Breast epithelium (tissue), 4 donors: ENCODE data around the gene TRPC1. TPM values are rescaled to one million over a fixed set of nuclear protein-coding genes. Genes with fewer than 3 reads are reported as not detected.
"Not testable (repeated sequence)": the region's sequence is repeated elsewhere in the genome, so short reads cannot be mapped to it uniquely, and the experiment has no call there.

Experiments
- DNase-seq, 2 donors: peaks; one replicate each; pipeline ENCODE4 v3.0.0-alpha.2; 2019; ENCODE audit warnings: low spot score in 2 of 2
- H3K27ac ChIP-seq, 2 donors: fragments of 200-600 bp; sonication (generic) in 1 of 2; one replicate each; pipeline ENCODE4 v1.5.1; 2016 to 2019; ENCODE audit warnings: mild to moderate bottlenecking in 1 of 2
- H3K27me3 ChIP-seq, 2 donors: fragments of 200-600 bp; sonication (generic) in 1 of 2; one replicate each; pipeline versions ENCODE4 v1.5.1 to v1.6.0; 2017 to 2019; ENCODE audit warnings: control low read depth in 1 of 2, mild to moderate bottlenecking in 1 of 2
- H3K36me3 ChIP-seq: fragments of 200-600 bp; one replicate; pipeline ENCODE4 v1.5.1; 2019
- H3K4me1 ChIP-seq, 2 donors: fragments of 200-600 bp; sonication (generic); one replicate each; pipeline ENCODE4 v1.5.1; 2016 to 2019; ENCODE audit warnings: control low read depth in 1 of 2
- H3K4me3 ChIP-seq, 3 donors: fragments of 200-600 bp; sonication (generic); 1 replicate in 2 of 3; 2 replicates in 1 of 3; pipeline ENCODE4 v1.5.1; 2016 to 2019; ENCODE audit warnings: mild to moderate bottlenecking in 3 of 3, moderate library complexity in 2 of 3
- H3K9me3 ChIP-seq, 2 donors: fragments of 200-600 bp; sonication (generic) in 1 of 2; one replicate each; pipeline ENCODE4 v1.5.1; 2016 to 2019; ENCODE audit warnings: control low read depth in 1 of 2
- POLR2A ChIP-seq: fragments of 450-650 bp; IDR thresholded peaks from one replicate; pipeline ENCODE4 v1.6.1; 2016; ENCODE audit warnings: antibody characterized with exemption, mild to moderate bottlenecking, moderate library complexity
- POLR2AphosphoS5 ChIP-seq, 3 donors: sonication (generic); formaldehyde crosslinking; IDR thresholded peaks; one replicate each; pipeline ENCODE4 v1.6.1; 2017; ENCODE audit warnings: antibody characterized with exemption in 3 of 3
- intact Hi-C: fragments of 100-400 bp; cut with DNase I; formaldehyde crosslinking; loops from one replicate; pipeline ENCODE4 v1.15.1; 2023; ENCODE audit warnings: low total_unique reads
- total RNA-seq, 3 donors: library from RNA; depleted of rRNA; stranded (reverse); fragments of >200 nt; gene quantifications; one replicate each; pipeline ENCODE4 v1.1.0, GENCODE V29; 2016
- TF ChIP-seq, protein P1 (sequence below), 3 donors: fragments of 450-650 bp; IDR thresholded peaks; one replicate each; pipeline ENCODE4 v1.5.1; 2016 to 2017; ENCODE audit warnings: antibody characterized with exemption in 3 of 3, mild to moderate bottlenecking in 3 of 3, moderate library complexity in 3 of 3

Gene TRPC1
- total RNA-seq, 3 donors from 2014 or later = 12.5 to 14.8 (median 13.0) TPM

GRCh38 chr3:142732066-142732465 is 8.2 kb downstream of the TRPC1 start:
- no peaks in the 10 kb centered on the region for H3K9me3 ChIP-seq
- TF ChIP-seq, protein P1, sequence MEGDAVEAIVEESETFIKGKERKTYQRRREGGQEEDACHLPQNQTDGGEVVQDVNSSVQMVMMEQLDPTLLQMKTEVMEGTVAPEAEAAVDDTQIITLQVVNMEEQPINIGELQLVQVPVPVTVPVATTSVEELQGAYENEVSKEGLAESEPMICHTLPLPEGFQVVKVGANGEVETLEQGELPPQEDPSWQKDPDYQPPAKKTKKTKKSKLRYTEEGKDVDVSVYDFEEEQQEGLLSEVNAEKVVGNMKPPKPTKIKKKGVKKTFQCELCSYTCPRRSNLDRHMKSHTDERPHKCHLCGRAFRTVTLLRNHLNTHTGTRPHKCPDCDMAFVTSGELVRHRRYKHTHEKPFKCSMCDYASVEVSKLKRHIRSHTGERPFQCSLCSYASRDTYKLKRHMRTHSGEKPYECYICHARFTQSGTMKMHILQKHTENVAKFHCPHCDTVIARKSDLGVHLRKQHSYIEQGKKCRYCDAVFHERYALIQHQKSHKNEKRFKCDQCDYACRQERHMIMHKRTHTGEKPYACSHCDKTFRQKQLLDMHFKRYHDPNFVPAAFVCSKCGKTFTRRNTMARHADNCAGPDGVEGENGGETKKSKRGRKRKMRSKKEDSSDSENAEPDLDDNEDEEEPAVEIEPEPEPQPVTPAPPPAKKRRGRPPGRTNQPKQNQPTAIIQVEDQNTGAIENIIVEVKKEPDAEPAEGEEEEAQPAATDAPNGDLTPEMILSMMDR (IDR thresholded peaks at IDR 0.05) = no peak
- no peak for TF ChIP-seq POLR2AphosphoS5 (IDR thresholded peaks at IDR 0.05)
- no peaks in the 10 kb centered on the region for H3K4me1 ChIP-seq
- DNase-seq = no peak
- H3K27ac ChIP-seq = no peak overlapping the region
- H3K27me3 ChIP-seq = no peaks in the 10 kb centered on the region
- H3K4me3 ChIP-seq = no peak overlapping the region
- intact Hi-C loops = no loop called here
- no peaks in the 10 kb centered on the region for H3K36me3 ChIP-seq

DNA sequence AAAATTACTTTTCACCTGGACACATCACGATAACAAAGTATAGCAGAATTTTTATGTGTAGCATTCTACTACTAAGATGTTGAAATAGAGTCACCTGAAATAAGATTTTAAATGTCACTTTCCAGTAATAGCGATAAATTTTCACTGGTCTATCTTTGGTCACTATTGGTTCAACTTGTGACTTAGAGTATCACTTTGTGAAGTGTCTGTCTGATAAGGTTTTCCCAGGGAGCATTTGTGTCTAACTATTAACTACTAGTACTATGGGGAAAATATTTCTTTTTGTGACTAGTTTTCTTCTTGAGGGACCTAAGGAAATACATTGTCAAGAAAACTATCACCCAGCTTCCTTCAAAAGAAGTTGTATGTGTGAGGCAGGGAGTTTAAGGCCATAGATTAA is 11.0 kb downstream of the TRPC1 start:
- no peak for DNase-seq
- intact Hi-C loops = no loop called here
- no peaks in the 10 kb centered on the region for H3K27me3 ChIP-seq
- TF ChIP-seq, protein P1 (IDR thresholded peaks at IDR 0.05) = no peak
- TF ChIP-seq POLR2A (no peak), POLR2AphosphoS5 (IDR thresholded peaks at IDR 0.05) (no peak)
- no peak overlapping the region for H3K27ac ChIP-seq
- H3K4me1 ChIP-seq = no peaks in the 10 kb centered on the region
- no peak overlapping the region for H3K4me3 ChIP-seq
- H3K9me3 ChIP-seq = no peaks in the 10 kb centered on the region
- H3K36me3 ChIP-seq = no peaks in the 10 kb centered on the region

- no peak overlapping the region for H3K27ac ChIP-seq
- no peak for TF ChIP-seq POLR2AphosphoS5 (IDR thresholded peaks at IDR 0.05)
- TF ChIP-seq POLR2A = no peak
- TF ChIP-seq, protein P1 (IDR thresholded peaks at IDR 0.05) = no peak
- no peak for DNase-seq
- H3K4me1 ChIP-seq = no peaks in the 10 kb centered on the region
- intact Hi-C loops = no loop called here
- H3K27me3 ChIP-seq = no peaks in the 10 kb centered on the region
- no peak overlapping the region for H3K4me3 ChIP-seq
- H3K9me3 ChIP-seq = no peaks in the 10 kb centered on the region
- no peaks in the 10 kb centered on the region for H3K36me3 ChIP-seq
These were observed 11.6 kb downstream of the TRPC1 start for GRCh38 chr3:142735462-142735861.

DNA sequence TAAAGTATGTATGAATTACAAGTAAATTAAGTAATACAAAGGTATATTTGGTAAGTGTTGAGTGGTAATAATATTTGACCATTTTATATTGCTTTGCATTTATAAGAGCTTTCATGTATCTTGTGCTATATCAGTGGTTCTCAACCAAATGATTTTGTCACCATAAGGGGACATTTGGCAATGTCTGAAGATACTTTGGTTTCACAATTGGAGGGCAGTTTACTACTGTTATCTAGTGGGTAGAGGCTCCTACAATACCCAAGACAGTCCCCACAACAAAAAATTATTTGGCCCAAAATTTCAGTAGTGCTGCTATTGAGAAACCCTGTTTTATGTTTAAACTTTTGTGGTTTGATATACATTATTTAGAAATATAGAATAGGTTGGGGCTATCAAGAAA is 14.6 kb downstream of the TRPC1 start:
- Histone ChIP-seq H3K27ac (no peak overlapping the region), H3K4me3 (no peak overlapping the region), H3K36me3 (no peaks in the 10 kb centered on the region), H3K27me3 (no peaks in the 10 kb centered on the region), H3K4me1 (no peaks in the 10 kb centered on the region), H3K9me3 (no peaks in the 10 kb centered on the region)
- intact Hi-C loops = no loop called here
- TF ChIP-seq POLR2AphosphoS5 (IDR thresholded peaks at IDR 0.05) (no peak), POLR2A (no peak)
- TF ChIP-seq, protein P1 (IDR thresholded peaks at IDR 0.05) = no peak
- DNase-seq = no peak

DNA sequence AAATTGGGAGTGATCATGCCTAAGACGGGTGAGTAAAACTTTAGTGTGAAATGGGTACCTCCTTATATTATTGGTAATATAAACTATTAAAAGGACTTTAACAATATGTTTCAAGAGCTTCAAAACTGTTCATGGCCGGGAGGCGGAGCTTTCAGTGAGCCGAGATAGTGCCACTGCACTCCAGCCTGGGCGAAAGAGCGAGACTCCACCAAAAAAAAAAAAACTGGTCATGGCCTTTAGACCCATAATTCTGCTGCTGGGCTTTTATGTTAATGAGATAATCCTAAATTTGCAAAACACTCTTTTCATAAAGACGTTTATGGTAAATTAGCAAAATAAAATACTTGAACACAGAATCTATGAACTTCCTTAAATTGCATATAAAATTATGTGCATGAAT is 22.8 kb downstream of the TRPC1 start:
- Histone ChIP-seq H3K27me3 (no peaks in the 10 kb centered on the region), H3K36me3 (no peaks in the 10 kb centered on the region), H3K9me3 (no peaks in the 10 kb centered on the region), H3K4me1 (no peaks in the 10 kb centered on the region), H3K27ac (no peak overlapping the region), H3K4me3 (no peak overlapping the region)
- intact Hi-C loops = no loop called here
- TF ChIP-seq, protein P1 (IDR thresholded peaks at IDR 0.05) = no peak
- no peak for TF ChIP-seq POLR2AphosphoS5 (IDR thresholded peaks at IDR 0.05)
- TF ChIP-seq POLR2A = no peak
- DNase-seq = no peak

- DNase-seq, H3K4me1 ChIP-seq, H3K4me3 ChIP-seq, H3K27ac ChIP-seq, H3K27me3 ChIP-seq, H3K36me3 ChIP-seq, H3K9me3 ChIP-seq, intact Hi-C loops: not testable (repeated sequence)
These were observed 26.7 kb downstream of the TRPC1 start for GRCh38 chr3:142750531-142750930.

GRCh38 chr3:142752605-142753004 is 28.8 kb downstream of the TRPC1 start:
- DNase-seq = not testable (repeated sequence)

More at GRCh38 chr3:142752605-142753004, 28.8 kb downstream of the TRPC1 start:
- H3K36me3 ChIP-seq, H3K27me3 ChIP-seq, H3K9me3 ChIP-seq, intact Hi-C loops, H3K27ac ChIP-seq, H3K4me3 ChIP-seq, H3K4me1 ChIP-seq: not testable (repeated sequence)
